ENCODE data around the gene CDYL2.

Gene CDYL2

DNA sequence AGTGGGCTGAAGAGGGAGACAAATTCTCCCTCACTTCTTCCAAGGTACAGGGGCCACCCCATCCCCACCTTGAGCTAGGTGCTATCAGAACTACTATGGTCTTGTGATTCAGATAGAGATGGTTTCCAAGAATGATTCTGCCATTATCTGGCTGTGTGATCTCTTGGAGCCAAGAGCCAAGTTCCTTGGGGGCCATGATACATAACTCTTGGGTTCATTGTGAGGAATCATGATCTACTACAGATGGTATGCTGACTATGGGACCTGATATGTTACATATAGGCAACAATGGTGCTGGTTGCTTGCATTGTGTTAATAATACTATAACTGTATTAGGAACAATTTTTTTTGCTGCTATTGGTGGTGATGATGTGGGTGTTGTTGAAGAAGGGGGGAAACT, 217.9 kb downstream of the CDYL2 start:
- DNase-seq = no peak

DNA sequence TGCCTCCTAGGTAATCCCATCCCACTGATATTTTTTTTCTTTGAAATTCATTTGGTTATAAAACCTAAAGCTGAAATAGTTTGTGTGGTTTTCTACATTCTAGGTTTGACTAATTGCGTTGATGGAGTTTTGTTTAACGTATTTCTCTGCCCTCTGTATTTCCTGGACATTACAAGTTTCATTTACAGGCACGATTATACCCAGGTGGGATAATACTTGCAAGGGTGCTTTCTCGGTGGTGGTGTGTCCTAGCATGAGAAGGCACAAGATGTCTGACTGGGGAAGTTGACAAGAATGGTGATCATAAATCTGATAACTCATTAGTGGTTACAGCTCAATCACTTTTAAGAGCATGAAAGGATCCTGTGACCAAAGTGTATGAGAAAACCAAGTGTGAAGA, 218.6 kb downstream of the CDYL2 start:
- DNase-seq = no peak

DNA sequence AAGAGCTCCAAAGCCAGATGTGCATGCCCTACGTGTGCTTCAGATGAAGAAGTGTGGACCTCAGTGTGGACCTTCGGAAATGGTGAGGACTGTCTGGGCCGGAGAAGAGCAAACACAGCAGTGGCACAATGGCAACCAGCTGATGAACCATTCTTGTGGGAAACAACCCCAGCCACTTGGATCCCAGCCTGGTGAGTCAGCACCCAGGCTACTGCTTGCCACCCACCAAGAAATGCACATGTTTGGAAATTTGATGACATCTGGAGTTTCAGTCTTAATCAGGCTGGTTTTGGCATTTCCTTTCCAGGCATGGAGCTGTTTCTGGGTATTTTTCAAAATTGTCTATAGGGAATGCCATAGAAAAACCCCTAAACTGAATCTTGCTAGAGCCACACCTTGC, 220.9 kb downstream of the CDYL2 start:
- DNase-seq = no peak

DNA sequence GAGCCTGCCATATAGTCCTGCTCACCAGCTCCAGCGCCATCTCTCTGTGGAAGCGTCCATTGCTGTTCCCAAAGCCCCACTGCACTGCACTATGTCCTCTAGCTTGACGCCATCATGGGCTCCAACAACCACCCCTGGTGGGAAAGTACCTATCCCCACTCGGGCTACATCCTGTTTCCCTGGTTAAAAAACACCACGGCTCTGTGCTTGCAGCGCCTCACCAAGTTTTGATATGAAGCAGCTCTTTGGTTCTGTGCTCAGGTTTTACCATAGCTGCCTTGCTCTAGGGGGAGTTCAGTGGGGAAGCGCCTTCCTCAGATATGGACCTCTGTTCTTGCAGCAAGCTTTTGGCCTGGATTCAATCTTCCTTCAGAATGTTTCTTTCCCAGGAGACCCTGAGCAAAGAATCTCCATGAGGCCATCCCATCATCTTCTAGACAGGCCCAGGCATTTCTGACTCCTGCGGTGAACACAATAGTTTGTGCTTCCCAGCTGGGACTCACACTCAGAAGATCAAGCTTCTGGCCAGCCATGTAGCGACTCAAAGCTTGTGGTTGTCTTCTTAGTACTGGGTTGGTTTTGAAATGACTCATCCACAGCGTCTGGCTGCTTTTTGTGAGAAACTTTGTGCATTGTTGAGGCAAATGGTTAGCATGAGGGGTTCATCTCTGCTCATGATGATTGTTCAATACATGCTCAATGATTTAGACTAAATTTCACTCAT, 224.1 kb downstream of the CDYL2 start:
- no peak for DNase-seq

DNA sequence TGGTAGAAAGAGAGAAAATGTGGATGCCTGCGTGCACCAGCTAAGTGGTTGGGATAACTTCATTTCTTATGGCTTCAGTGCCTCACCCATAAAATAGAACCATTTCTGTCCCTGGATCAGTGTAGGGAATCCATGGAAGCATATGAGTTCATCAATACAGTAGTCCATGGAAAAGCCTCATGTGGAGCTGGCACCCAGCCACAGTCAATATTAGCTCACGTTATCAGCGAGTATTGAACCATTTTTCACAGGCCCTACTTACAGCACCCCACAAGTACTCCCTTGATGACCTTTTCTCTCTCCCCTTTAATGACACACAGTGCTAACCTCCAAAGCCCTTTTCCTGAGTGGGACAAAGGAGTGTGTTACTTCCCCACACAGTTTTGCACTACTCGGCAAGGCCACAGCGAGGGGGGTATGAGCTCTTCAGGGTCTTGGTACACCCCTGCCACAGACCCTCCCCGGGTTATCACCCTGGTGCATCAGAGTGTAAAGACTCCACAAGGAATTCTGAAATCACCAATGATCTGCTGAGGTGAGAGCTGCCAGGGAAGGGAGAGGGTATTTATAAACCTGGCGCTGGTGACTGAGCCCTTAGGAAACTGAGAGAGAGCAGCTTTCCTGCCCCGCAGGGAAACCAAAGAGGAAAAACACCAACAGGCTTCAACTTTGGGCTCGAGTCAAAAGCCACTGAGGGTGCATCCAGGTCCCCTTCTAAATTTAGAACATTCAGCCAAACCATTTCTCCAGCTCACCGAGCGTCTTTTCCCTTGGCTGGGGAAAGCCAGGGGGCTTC, 226.7 kb downstream of the CDYL2 start:
- no peak for DNase-seq

DNA sequence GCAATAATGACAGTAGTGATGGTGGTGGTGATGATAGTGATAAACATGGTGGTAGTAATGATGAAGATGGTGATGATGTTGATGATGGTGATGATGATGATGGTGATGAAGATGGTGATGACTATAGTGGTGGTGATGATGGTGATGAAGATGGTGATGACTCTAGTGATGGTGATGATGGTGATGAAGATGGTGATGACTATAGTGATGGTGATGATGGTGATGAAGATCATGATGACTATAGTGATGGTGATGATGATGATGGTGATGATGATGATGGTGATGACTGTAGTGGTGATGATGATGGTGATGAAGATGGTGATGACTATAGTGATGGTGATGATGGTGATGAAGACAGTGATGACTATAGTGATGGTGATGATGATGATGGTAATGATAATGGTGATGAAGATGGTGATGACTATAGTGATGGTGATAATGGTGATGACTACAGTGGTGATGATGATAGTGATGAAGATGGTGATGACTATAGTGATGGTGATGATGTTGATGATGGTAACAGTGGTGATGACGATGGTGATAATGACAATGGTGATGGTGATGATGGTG, 228.0 kb downstream of the CDYL2 start:
- no peak for DNase-seq

DNA sequence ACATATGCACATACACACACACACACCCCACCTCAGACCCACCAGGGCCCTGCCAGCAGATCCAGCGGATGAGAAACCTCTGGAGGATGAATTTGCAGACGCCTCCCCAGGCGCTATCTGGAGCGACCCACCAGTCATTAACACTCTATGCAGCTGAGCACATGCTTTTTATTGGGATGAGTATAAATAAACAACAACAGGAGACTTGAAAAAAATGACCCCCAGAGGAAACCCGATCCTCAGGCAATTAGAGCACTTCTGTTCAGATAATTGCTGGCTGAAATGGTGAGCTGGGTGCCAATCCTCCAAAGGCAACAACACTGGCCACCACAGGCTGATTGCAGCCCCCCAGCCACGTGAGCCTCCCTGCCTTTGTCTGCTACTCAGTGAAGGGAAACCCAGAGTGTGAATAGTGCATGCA, 230.7 kb downstream of the CDYL2 start:
- DNase-seq = no peak

DNA sequence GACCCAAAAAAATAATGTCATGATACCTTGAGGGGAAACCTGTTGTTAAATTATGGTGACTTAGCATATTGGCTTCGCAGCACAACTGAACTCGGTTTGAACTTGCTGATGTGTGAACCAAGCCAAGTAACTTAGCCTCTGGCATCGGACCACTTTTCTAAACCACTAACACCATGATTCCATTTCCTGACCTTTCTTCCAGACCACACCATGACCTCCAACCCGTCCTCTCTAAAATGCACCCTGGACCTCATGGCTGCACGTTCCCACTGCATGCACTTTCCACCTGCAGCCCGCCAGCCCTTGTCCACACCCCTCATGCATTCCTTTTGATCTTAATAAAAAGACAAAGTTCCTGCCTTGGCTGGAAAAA, 234.3 kb downstream of the CDYL2 start:
- DNase-seq = no peak

DNA sequence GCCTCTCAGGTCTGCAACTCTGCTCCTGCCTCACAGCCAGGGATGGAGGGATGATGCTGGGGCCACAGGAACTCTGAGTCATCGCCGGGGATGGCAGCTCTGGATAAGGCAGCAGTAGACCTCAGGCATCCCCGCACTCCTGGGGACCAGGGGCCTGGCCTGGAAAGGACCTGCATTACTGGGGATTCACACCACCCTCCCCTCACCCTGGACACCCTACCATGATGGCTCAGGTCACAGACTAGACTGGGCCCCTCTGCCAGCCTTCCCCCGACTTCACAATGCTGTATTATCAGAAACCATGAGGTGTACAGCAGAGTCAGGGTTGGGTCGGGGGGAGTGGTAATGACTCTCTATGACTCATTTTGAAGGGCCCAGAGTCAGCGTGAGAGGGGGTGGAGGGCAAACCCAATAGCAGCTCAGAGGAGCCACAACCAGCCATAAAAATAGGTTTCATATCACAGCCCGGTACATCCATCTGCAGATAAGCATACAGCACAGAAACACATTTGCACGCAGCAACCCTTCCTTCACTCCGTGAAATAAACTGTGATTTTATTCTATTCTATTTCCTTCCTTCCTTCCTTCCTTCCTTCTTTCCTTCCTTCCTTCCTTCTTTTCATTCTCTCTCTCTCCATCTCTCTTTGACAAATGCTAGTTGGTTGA, 234.8 kb downstream of the CDYL2 start:
- no peak for DNase-seq

DNA sequence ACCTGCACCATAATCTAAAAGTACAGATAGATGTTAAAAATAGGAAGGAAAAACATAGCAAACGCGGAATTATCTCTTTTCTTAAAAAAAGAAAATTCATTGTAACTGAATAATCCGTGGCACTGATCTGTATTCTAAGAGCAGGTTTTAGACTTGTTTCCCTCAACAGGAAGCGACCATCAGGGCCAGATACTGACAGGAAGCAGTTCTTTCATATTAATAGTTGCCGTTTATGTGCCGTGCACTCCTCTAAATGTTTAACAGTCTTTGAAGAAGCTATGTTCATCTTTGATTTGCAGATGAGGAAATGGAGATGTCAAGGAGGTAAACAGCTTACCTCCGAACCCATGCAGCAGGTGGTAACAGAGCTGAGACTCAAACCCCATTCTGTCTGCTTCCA, 240.0 kb downstream of the CDYL2 start:
- no peak for DNase-seq

DNA sequence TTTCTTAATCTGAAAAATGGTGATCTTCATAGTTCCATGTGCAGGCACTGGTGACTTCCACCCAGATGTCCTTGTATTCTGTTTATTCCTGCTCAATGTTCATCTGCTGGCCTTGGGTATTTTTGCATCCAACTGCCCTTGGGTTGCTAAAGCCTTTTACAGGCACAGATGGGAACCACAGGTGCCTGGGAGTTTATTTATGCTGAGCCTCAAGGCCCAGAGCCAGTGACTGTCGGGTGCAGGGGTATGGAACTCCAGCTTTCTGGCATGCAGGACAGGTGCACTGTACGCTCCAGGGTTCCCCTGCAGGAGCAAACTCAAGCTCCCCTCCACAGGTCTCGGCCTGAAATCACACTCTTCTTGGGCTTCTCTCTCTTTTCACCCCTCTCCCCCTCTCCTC, 241.3 kb downstream of the CDYL2 start:
- no peak for DNase-seq

DNA sequence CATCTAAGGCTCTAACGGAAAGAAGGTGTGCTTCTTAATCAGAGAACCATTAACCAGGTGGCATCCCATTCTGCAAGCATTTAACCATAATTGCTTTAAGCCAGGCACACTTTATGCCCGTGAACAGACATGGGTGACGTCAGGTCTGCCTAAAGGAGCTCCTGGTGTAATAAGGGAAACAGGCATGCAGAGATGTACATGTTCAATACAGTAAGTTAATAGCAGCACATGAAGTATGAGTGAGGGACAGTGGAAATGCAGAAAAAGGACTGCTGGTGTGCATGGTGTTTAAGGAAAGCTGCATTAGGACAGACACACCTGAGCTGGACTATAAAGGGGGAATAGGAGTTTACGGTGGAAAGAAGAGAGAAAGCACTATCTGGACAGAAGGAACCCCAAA, 245.0 kb downstream of the CDYL2 start:
- DNase-seq = no peak

DNA sequence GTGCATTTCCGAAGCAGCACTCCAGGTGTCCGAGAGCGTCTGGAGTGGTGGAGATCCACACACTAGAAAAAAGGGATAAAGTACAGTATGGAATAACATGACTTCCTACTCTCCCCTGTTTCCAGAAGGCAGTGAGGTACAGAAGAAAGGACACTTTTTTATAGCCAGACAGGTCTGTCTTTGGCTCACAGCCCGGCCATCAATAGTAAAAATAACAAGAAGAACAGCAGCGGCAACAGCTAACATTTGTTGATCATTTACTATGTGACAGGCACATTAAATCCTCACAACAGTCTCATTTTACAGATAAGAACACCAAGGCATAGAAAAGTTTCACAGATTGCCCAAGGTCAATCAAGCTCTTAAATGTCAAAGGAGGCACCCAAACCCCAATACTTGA, 247.4 kb downstream of the CDYL2 start:
- no peak for DNase-seq

DNA sequence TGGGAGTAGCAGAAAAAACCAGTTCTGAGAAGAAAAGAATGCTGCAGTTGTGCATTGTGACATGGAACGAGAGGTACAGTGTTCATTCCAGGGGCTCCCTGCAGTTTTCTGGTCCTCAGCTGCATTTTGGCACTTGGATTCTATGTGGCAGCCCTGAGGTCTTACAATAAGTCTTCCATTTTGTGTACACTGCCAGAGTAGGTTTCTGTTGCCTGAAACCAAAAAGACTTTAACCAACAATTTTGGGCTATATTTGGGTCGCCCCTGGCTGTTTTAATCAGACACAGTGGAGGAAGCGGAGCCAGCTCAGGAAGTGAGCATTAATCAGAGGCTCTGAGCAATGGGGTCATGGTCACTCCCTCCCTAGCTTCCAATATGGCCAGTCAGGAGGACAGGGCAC, 247.9 kb downstream of the CDYL2 start:
- DNase-seq = no peak

DNA sequence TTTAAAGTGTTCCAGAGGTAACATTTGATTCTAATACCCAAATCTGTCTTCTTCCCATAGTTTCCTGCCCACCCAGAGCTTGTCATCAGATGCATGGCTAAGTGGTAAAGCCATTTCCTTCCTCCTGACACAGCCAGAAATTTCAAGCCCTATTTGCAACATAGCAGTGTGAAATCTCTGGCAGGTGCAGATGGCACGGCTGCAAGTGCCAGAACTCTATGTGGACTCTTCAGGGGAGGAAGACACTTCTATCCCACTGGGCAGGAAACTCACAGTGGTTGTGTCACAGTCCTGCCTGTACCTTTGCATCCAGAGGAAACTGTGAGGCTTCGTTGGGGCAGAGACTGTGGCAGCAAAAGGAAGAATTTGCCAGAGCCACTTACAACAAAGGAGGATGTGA, 250.4 kb downstream of the CDYL2 start:
- DNase-seq = no peak

DNA sequence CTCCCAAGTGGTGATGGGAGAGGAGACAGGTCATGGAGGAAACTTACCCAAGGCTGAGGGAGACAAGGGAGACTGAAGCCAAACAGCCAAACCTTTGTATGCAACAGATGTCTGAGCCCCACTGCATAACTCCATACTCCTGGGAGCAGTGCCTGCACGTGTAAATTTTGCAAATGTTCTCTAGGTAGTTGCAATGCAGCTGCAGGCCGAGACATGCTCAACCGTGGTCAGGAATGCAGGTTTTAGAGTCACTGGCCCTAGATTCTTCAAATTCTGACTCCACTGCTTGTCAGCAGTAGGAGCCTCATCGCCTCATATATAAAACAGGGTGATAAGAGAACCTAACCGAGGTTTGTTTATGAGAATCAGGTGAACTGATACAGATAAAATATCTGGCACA, 252.1 kb downstream of the CDYL2 start:
- DNase-seq = no peak

Measured in left hindlimb (tissue), 1 donor.